HFFc6 (cell line): ENCODE results near the gene SNAPC5. TPM values are rescaled to one million over a fixed set of nuclear protein-coding genes. Genes with fewer than 3 reads are reported as not detected.

Source experiments
- DNase-seq: peaks from one replicate; pipeline ENCODE4 v3.0.0-alpha.2; 2018
- H3K27ac Mint-ChIP-seq: 2 replicates; pipeline ENCODE4 v1.8.0; 2020; ENCODE audit warnings: mild to moderate bottlenecking, mixed read lengths
- H3K27me3 Mint-ChIP-seq: 2 replicates; pipeline ENCODE4 v1.8.0; 2021; ENCODE audit warnings: mild to moderate bottlenecking, moderate library complexity, mixed read lengths; ENCODE audit not compliant: insufficient read depth
- H3K36me3 Mint-ChIP-seq: 2 replicates; pipeline ENCODE4 v1.8.0; 2021; ENCODE audit warnings: low read depth, mixed read lengths
- H3K4me1 Mint-ChIP-seq: 2 replicates; pipeline ENCODE4 v1.8.0; 2020; ENCODE audit warnings: low read depth, mixed read lengths
- H3K4me3 Mint-ChIP-seq: 2 replicates; pipeline ENCODE4 v1.8.0; 2020; ENCODE audit warnings: mild to moderate bottlenecking, moderate library complexity, mixed read lengths
- H3K9me3 Mint-ChIP-seq: 2 replicates; pipeline ENCODE4 v1.8.0; 2020; ENCODE audit warnings: mild to moderate bottlenecking, mixed read lengths
- CTCF ChIP-seq: fragments of 200-600 bp; sonication (generic); IDR thresholded peaks from 2 replicates; pipeline ENCODE4 v1.5.0; 2021; ENCODE audit warnings: antibody characterized with exemption, mild to moderate bottlenecking
- total RNA-seq, 6 experiments: library from RNA; stranded (reverse); fragmentation: NEBNext Ultra II Directional; extraction: Animal tissue kit (Norgen Biotek cat#: 25700); gene quantifications; 2 replicates in 1 of 6; 3 replicates in 5 of 6; pipeline ENCODE4 v1.2.3, GENCODE V29; 2021

Gene SNAPC5
- total RNA-seq, 6 experiments from 2014 or later: 17.6 to 27.5 (median 22.5) TPM

- no peak for TF ChIP-seq CTCF
- H3K36me3 Mint-ChIP-seq: peaks cover 15% of the 10 kb centered on the region
- H3K4me1 Mint-ChIP-seq: peaks cover 7% of the 10 kb centered on the region
Observed at GRCh38 chr15:66488525-66488924, 9.0 kb downstream of the SNAPC5 start.

GRCh38 chr15:66486887-66487286 lies 10.7 kb downstream of the SNAPC5 start:
- H3K27me3 Mint-ChIP-seq: no peaks in the 10 kb centered on the region
- H3K9me3 Mint-ChIP-seq: no peaks in the 10 kb centered on the region
- peaks cover 25% of the 10 kb centered on the region for H3K36me3 Mint-ChIP-seq
- no peak for DNase-seq
- no peak overlapping the region for H3K4me3 Mint-ChIP-seq
- H3K27ac Mint-ChIP-seq: no peak overlapping the region
- H3K4me1 Mint-ChIP-seq: peaks cover 12% of the 10 kb centered on the region
- no peak for TF ChIP-seq CTCF

More at GRCh38 chr15:66488525-66488924, 9.0 kb downstream of the SNAPC5 start:
- Mint-ChIP-seq H3K27ac (no peak overlapping the region), H3K27me3 (no peaks in the 10 kb centered on the region), H3K9me3 (no peaks in the 10 kb centered on the region), H3K4me3 (no peak overlapping the region)
- no peak for DNase-seq

GRCh38 chr15:66484539-66485112 lies 12.9 kb downstream of the SNAPC5 start:
- H3K27ac Mint-ChIP-seq: no peak overlapping the region
- no peak for TF ChIP-seq CTCF
- no peak overlapping the region for H3K4me3 Mint-ChIP-seq
- peaks cover 33% of the 10 kb centered on the region for H3K36me3 Mint-ChIP-seq
- no peak for DNase-seq
- no peaks in the 10 kb centered on the region for H3K9me3 Mint-ChIP-seq
- no peaks in the 10 kb centered on the region for H3K27me3 Mint-ChIP-seq
- peaks cover 25% of the 10 kb centered on the region for H3K4me1 Mint-ChIP-seq

GRCh38 chr15:66483131-66483566 lies 14.4 kb downstream of the SNAPC5 start:
- Mint-ChIP-seq H3K4me3 (no peak overlapping the region), H3K4me1 (peaks cover 25% of the 10 kb centered on the region), H3K27me3 (no peaks in the 10 kb centered on the region), H3K9me3 (no peaks in the 10 kb centered on the region), H3K27ac (no peak overlapping the region), H3K36me3 (peaks cover 31% of the 10 kb centered on the region)
- TF ChIP-seq CTCF: no peak
- peak; percentile 30 for DNase-seq

- TF ChIP-seq CTCF: no peak
- H3K4me3 Mint-ChIP-seq: no peak overlapping the region
- H3K36me3 Mint-ChIP-seq: peaks cover 25% of the 10 kb centered on the region
- no peak overlapping the region for H3K27ac Mint-ChIP-seq
- no peak for DNase-seq
- H3K4me1 Mint-ChIP-seq: peaks cover 25% of the 10 kb centered on the region
- H3K9me3 Mint-ChIP-seq: no peaks in the 10 kb centered on the region
- H3K27me3 Mint-ChIP-seq: no peaks in the 10 kb centered on the region
Observed at GRCh38 chr15:66482539-66482938, 15.0 kb downstream of the SNAPC5 start.
